ENCODE measurements around the gene CD9.
A peak's percentile ranks its signal among the peaks of the same experiment; 100 is the strongest.

Gene CD9

DNA sequence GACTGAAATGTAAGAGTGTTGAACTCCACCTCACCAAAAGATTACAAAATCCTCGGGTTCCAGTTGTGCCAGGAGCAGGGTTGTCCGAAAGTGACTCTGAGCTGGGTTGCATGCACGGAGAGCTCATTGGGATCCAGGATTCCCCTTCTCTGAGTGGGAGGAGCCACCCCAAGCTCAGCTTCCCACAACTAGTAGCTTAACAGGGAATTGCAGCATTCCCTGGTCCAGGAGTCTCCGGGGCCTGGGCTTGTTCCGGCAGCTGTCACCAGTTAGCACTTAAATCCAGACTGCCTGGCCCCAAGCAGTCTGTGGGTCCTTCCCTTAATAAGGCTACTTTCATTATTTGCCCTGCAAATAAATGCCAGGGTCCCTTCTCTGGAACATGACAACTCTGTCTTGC is 50.1 kb downstream of the CD9 start:
- no peak for DNase-seq

DNA sequence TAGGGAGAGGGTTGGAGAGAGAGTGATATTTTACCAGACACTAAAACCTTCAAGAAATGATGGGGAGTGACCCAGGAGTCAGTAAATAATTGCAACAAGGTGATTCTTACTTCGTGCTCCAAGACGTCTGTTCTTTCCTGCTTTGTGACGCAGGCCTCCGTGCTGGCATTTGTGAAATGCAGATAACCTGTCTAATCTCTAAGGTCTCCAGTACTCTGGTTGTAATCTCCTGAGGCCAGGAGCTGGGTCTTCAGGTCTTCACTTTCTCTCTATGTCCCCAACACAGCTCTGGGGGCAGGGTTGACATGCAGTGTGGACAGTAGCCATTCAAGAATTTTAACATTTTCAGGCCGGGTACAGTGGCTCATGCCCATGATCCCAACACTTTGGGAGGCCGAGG is 53.1 kb downstream of the CD9 start:
- no peak for DNase-seq

DNA sequence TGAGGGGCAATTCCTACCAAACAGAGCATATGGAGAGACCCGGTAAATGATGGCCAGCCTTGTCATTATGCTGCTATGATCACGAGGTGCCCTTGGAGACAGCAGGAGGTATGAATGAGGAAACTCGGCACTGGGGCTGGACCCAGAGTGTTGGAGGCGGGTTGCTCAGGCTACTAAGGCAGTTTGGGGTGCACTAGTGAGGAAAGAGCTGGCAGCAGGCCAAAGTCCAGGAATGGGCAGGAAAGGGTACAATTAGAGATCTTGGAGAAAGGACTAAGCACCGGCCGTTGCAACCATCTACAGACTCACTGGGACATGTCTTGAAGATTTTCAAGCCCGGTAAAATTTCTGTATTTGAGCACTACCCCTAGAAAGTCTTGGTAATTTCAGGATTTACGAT is 54.3 kb downstream of the CD9 start:
- DNase-seq, result no peak

DNA sequence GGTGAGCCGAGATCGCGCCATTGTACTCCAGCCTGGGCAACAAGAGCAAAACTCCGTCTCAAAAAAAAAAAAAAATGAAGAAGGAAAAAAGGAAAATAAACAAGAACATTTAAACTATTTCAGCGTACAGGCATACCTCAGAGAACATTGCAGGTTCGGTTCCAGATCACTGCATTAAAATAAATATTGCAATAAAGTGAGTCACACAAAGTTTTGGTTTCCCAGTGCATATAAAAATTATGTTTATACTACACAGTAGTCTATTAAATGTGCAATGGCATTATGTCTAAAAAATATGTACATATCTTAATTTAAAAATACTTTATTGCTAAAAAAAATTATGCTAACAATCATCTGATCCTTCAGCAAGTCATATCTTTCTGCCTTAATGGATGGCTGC is 56.8 kb downstream of the CD9 start:
- DNase-seq, result no peak

DNA sequence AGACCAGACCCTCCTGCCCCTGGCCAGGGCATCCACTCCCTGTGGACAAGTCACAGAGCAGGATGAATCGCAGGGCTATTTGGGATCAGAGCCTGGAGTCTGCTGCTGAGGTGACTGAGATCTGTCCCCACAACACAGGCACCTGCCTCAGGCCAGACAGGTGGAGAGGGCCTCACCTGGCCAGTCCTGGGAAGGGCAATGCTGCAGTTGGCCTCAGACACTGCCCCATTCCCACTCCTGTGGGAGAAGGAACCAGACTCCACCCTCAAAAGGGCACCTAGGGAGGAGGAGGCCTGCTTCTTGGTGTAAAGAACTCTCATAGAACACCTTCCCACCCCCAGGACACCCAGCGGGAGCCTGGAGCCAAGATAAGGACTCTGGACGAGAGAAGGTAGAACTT is 62.0 kb downstream of the CD9 start:
- DNase-seq, result no peak

GRCh38 chr12:6262623-6263022 is 62.4 kb downstream of the CD9 start:
- no peak for DNase-seq

- DNase-seq, result peak; percentile 90
Measured at GRCh38 chr12:6263931-6264330, 63.7 kb downstream of the CD9 start.

DNA sequence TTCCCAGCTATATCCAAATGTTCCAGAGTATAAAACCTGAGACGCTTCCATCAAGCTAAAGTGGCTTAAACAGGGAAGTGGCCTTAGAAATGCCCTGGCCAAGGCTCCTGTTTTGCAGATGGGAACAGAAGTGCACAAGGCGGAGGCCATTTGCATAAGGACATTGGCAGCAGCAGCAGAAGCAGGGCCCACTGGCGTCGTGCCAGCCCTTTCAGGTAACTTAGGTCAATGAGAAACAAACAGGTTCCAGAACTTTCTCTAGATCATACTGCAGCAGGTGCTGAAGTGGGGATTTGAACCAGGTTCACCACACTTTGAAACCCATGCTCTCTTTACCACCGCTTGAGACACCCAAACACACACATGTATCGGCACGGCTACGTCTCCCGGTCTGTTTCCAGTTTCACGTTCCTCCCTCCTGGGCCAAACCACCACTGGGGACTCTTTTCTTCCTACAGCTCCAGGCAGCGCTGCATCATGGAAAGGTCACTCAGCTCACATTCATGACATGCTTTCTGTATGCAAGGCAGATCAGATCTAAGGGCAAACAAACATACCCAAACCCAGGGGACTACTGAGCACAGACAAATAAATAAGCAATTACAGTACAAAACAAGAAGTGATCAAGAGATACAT is 64.3 kb downstream of the CD9 start:
- DNase-seq, result peak; percentile 93

DNA sequence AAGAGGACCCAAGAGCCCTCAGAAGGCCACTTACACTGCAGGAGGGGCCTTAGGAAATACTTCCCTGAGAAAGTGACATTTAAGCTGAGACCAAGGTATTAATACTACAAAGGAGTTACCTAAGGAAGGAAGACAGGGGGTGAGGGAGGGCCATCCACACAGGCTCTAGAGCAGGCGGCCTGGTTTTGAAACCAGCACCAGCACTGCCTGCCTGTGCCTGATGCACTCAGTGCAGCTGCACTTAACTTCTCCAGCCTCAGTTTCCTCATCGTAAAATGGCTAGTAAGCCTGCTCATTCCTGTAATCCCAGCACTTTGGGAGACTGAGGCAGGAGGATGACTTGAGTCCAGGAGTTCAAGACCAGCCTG is 64.8 kb downstream of the CD9 start:
- DNase-seq, result no peak

DNA sequence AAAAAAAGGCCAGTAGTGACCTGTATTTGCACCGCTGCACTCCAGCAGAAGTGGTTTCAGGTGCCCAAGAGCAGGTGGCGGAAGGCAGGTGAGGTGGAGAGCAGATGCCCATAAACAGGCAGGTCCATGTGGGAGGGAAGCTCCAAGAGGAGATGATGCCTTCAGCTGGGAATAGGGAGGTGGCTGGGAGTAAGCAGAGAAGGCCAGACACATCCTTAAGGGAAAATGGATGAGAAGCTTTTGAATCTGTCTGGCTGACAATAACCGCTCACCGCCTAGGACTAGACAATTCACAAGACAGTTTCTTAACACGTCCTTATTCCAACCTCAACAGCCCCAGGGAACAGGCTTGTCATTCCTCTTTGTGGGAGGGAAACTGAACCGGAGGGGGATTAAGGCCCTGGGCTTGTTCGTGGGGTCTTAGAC is 66.4 kb downstream of the CD9 start:
- DNase-seq, result peak; percentile 96

DNA sequence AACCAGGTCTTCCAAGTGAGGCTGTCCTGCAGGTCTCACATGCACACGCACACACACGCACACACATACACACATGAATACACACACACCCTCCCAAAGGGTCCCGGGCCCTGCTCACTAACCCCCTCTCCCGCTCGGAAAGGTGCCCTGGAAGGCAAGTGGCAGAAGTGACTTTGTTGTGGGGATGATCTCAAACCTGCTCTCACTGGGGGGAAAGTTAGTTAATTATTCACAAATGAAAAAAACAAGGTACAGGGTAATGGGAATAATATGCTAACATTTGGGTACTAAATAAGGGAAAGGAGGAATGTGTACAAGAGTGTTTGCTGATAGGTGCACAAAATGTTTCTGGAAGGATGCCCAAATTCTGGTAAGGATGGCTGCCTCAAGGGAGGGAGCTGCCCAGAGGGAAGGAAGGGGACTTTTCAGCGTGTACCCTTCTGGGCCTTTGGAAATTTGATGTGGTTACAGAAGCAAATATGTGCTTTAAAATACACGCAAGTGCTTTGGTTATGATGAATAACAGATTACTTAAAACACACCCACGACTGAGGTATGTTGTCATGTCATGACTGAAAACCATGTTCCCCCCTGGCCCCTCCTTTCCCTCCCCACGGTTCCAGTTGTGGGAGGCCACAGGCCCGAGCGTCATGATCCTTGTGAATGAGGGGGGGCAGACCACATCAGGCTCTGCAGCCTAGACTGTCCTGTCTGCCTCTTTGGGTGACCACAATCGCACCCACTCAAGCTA is 66.9 kb downstream of the CD9 start:
- peak; percentile 67 for DNase-seq

GRCh38 chr12:6268484-6269157 is 68.4 kb downstream of the CD9 start:
- no peak for DNase-seq

DNA sequence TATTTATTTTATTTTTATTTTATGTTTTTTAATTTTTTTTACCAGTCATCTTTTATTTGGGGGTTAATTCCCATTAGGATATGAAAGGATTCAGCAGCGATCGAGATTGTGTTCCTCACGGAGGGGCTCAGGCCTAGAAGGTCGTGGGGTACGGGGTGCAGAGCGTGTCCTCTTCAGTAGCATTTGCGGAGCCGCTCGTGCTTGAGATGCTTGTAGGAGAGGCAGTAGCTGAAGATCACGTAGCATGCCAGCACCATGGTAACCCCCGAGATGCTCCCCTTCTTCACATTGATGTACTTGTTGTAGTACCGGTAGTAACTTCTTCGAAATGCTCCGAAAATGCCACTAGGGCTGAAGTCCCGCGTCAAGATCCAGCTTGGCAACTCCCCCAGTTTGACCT is 69.8 kb downstream of the CD9 start:
- DNase-seq, result no peak

DNA sequence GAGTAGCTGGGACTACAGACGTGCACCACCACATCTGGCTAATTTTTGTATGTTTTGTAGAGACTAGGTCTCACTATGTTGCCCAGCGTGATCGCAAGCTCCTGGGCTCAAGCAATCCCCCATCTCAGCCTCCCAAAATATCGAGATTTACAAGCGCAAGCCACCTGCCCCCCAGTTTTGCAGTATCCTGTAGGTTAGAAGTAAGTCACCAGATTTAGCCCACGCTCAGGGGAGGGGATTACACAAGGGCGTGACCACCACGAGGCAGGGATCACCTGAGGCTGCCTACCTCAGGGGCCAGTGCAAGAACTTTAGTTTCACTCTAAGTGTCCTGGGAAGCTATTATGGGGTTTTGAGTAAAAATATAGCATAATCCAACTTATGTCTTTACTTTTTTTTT is 71.1 kb downstream of the CD9 start:
- DNase-seq, result no peak

DNA sequence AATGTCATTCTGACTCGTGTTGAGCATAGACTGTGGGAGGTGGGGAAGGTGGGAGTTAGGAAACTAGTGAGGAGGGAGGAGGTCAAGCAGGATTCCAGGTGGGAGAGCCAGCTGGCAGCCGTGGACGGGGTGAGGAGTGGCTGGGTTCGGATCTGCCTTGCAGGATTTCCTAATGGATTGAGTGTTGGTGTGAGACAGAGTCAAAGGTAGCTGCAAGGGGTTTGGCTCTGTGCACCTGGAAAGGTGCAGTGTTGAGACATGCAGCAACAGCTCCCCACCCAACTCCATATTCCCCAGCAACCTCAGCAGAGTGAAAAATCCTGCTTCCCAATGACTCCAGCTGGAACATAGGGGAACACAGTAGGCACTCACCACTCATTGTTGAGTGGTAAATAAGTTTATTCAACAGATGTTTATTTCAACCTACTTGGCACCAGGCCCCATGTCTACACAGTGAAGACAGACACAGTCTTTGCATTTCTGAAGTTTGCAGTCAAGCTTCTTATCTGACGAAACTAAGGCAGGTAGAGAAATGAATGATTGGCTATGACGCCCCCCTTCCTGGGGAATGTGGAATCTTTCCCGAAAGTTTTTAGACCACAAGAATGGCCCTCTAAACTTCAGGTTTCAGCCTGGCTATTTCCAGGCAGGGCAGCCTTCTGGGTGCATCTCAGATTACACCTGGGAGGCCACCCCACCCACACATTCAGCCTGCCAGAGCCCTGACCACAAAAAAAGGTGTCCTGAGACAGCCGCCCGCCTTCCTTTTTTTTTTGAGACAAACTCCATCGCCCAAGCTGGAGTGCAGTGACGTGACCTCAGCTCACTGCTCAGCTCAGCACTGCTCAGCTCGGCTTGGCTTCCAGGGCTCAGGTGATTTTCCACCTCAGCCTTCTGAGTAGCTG is 72.4 kb downstream of the CD9 start:
- no peak for DNase-seq

GRCh38 chr12:6273205-6273540 is 73.0 kb downstream of the CD9 start:
- DNase-seq, result no peak

DNA sequence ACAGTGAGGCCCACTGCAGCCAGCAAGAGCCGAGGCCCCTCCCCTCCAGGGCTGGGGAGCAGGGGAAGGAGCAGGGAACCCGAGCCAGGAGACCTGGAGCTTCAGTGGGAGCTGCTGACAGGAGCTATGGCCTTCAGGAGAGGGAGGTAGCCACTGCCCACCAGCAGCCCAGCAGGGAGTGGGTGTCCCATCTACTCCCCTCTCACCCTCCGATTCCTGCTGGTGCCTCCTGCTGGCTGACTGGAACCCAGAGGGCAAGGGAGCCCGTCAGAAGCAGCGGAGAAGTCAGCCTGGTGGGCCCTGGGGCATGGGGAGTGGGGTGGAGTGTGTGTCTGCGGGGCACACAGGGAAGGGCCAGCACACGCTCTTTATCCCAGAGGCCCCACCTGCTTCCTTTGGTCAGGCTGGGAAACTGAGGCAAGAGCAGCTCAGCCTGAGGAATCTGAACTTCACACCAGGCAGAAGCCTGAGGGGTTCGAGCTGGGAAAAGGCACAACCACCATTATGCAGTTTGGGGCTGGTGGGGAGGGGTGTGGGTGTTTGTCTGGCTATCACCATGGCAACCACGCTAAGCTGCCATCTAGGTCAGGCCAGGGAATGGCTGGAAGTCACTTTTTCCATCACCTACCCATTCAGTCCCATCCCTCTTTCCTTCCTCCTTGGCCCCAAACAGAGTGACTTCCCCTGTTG is 73.5 kb downstream of the CD9 start:
- no peak for DNase-seq

DNA sequence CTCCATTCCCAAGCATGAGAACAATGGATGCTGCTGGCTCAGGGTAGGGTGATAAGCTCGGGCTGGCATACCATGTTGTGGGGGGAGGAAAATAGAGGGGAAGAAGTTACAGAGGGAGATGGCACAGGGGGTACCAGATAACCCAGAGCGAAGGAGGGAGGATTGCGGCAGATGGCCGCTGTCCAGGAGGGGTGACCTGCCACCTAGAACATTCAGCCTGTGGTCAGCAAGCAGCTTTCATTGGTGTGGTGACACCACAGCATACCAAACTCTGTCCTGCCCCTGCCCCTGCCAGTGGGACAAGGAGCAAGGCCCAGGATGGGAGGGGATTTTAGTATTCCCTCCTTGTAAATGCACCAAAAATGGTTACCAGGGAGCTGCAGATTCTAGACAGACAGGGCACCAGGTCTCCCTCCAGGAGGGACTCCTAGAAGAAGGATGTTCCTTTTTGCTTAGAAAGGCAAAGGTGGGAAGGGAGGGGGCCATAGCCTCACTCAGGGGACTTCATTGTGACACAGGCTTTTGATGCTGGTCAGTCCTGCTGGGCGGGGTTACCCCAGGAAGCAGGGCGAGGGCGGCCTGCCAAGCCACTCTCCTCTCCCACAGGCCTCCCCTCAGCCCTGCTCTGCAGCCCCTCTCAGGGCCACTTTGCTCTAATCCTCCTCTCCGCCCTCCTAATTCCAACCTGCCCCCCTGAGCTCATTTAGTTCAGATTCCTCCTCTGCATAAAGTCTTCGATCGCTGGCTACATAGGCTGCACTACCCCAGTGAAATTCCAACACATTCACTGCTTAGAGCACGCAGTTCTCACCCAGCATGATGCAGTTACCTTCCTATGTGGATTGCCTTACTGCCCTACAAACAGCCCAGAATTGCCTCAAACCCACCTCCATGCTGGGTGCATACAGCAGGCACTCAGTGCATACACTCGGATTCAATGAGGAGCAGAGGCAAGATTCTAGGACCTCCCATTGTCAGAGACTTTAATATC is 74.3 kb downstream of the CD9 start:
- DNase-seq, result no peak

DNA sequence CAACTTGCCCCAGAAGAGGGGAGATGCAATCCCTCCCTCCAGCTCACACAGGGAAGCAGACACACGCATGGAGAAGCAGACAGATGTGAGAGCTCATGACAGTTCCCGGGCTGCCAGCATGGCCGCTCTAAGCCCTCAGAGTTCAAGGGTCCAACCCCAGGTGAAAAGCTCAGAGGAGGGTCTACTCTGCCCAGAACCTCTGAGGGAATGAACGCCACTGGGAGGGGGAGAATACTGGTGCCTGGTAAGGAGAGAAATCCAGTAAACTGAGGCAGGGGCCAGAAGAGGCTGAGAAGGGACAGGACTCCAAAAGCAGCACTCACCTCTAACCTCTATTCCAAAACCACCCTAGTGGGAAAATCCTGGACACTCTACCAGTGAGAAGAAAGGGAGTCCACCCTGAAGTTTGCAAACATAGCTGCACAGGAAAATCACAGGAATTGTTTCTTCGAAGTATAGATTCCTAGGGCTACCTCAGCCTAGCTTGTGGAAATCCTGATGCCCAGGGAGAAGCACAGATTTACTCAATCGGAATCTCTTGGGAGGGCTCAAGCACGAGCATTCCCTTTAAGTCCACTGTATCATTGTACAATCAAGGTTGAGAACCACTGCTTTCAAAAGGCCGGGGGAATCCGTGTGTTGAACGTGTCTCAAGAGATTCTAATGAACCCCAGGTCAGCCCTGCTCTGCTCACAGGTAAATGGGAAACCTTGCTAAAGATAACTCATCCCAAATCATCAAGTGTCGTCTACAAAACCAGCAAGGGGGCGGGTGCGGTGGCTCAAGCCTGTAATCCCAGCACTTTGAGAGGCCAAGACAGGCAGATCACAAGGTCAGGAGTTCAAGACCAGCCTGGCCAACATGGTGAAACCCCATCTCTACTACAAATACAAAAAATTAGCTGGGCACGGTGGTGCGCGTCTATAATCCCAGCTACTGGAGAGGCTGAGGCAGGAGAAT is 76.0 kb downstream of the CD9 start:
- no peak for DNase-seq

- DNase-seq, result no peak
Measured at GRCh38 chr12:6276956-6277620, 76.9 kb downstream of the CD9 start.

Measured in NCI-H2029 treated with DMSO at 0.1 percent for 48 hours (cell line).